Caki2 (cell line): ENCODE results near the gene LRRC1. TPM values are rescaled to one million over a fixed set of nuclear protein-coding genes. Genes with fewer than 3 reads are reported as not detected.

Experiments used
- DNase-seq: peaks from one replicate; pipeline ENCODE4 v3.0.0-alpha.2; 2015; ENCODE audit warnings: low read depth
- in situ Hi-C: cut with HindIII; loops from 2 replicates; pipeline ENCODE4 v1.10.0; 2016; ENCODE audit warnings: low sequenced_read_pairs, low pct_unique_long_range_greater_than_20kb, mixed read lengths
- total RNA-seq: library from RNA; depleted of rRNA; stranded (reverse); fragments of >200 nt; shearing (Covaris generic); gene quantifications from 2 replicates; pipeline ENCODE4 v1.2.3, GENCODE V29; 2014; ENCODE audit warnings: low replicate concordance

LRRC1 gene
- total RNA-seq, 1 experiment from 2014 or later = 10.3 TPM

GRCh38 chr6:53925891-53926290, 131.1 kb downstream of the LRRC1 start:
- DNase-seq = no peak
- in situ Hi-C loops = no loop called here

DNA sequence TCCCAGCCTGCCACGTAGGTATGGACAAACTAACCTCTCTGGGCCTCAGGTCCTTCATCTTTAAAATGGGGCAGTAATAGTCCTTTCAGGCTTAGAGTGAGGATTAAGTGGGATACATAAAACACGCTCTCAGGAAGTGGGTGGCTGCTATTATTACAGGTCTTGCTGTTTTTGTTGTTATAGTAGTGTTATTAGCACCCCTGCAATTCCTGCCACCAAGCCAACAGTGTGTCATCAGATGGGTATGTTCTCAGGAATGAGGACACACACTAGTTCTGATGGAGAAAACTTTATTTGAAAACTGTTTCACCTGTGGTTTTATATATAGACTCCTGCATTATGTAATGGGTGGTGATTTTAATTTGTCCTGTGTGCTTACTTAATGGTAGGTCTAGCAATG, 131.7 kb downstream of the LRRC1 start:
- in situ Hi-C loops = no loop called here
- peak; percentile 31 for DNase-seq

DNA sequence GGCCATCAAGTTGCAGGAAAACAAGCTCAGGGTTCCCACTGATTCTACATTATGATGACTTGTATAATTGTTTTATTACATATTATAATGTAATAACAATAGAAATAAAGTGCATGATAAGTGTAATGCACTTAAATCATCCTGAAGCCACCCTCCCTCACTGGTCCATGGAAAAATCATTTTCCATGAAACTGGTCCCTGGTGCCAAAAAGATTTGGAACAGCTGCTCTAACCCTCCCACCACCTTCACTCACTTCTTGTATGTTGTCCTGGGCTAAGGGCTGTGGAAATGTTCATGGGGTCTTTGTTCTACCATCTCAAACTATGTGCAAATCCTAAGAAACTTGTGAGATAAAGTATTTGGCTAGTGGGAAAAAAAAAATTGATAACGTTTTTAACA, 133.8 kb downstream of the LRRC1 start:
- no peak for DNase-seq
- in situ Hi-C loops = no loop called here

DNA sequence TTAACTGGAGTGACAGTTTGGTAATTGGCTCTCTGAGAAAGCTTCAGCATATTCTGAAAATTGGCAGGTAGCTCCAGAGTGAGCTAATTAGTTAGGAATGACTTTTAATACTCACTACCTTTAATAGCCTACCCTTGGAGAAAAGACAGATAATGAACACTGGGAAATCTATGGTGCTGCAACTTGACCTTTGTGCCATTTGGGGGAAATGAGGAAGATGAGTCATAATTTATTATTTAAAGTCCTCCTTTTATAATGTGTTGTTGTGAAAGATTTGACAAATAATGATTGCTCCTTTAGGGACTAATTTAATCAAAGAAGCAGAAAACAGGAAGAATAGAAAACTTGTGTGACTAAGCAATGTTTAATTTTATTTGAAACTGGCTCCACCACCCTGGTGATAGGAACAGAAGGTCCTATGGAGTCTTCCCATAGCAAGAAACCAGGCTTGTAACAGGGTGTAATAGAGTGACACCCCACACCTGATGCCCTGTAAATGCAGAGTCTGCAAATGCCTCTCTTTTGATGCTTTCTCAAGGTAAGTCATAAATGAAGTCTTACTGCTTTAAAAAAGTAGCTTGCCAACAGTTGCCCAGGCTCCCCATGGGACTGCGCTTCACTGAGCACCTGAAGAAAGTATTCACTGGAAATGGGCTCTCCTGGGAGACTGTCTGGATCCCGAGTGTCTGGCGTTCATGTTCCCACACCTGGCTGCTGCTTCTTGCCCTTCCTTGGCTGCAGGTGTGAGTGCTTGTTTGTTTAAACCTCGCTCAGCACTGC, 134.4 kb downstream of the LRRC1 start:
- peak; percentile 20 for DNase-seq
- in situ Hi-C loops = no loop called here

- in situ Hi-C loops = no loop called here
- no peak for DNase-seq
These were observed 135.0 kb downstream of the LRRC1 start for GRCh38 chr6:53929821-53930120.

DNA sequence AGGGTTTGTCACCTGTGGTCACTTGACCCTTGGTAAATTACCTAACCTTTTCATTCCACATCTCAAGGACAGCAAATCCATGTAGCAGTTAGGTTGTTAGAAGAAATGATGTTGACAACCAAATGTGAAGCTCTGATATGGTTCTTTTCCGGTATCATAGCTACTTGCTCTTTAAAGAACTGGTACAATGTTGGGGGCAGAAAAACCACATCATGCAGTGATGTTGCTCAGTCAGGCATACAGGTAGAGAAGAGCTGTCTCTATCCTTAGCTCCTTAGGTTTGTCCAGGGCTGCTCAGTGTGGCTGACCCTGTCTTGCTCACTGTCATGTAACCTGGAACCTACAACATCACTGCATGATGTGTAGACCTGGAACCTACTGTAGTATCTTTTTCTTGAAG, 135.5 kb downstream of the LRRC1 start:
- in situ Hi-C loops = no loop called here
- DNase-seq = no peak

GRCh38 chr6:53931086-53931485, 136.3 kb downstream of the LRRC1 start:
- no peak for DNase-seq
- in situ Hi-C loops = no loop called here

GRCh38 chr6:53932516-53932915, 137.7 kb downstream of the LRRC1 start:
- in situ Hi-C loops = no loop called here
- DNase-seq = no peak

- in situ Hi-C loops = no loop called here
- no peak for DNase-seq
These were observed 139.2 kb downstream of the LRRC1 start for GRCh38 chr6:53934023-53934422.

GRCh38 chr6:53937461-53937860, 142.7 kb downstream of the LRRC1 start:
- no peak for DNase-seq
- in situ Hi-C loops = no loop called here

GRCh38 chr6:53938810-53939209, 144.0 kb downstream of the LRRC1 start:
- in situ Hi-C loops = no loop called here
- DNase-seq = no peak

DNA sequence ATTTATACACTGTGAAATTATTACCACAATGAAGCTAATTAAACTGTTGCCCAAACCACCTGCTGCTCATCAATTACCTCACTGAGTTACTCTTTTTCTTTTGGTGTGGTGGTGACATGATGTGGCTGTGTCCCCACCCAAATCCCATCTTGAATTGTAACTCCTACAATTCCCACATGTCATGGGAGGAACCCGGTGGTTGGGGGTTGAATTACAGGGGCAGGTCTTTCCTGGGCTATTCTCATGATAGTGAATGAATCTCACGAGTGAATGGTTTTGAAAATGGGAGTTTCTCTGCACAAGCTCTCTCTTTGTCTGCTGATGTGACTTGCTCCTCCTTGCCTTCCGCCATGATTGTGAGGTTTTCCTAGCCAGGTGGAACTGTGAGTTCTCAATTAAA, 145.0 kb downstream of the LRRC1 start:
- DNase-seq = no peak
- in situ Hi-C loops = no loop called here

- in situ Hi-C loops = no loop called here
- no peak for DNase-seq
These were observed 148.6 kb downstream of the LRRC1 start for GRCh38 chr6:53943395-53943794.

- in situ Hi-C loops = no loop called here
- no peak for DNase-seq
These were observed 149.3 kb downstream of the LRRC1 start for GRCh38 chr6:53944091-53944490.

- no peak for DNase-seq
- in situ Hi-C loops = no loop called here
These were observed 149.7 kb downstream of the LRRC1 start for GRCh38 chr6:53944543-53944942.

DNA sequence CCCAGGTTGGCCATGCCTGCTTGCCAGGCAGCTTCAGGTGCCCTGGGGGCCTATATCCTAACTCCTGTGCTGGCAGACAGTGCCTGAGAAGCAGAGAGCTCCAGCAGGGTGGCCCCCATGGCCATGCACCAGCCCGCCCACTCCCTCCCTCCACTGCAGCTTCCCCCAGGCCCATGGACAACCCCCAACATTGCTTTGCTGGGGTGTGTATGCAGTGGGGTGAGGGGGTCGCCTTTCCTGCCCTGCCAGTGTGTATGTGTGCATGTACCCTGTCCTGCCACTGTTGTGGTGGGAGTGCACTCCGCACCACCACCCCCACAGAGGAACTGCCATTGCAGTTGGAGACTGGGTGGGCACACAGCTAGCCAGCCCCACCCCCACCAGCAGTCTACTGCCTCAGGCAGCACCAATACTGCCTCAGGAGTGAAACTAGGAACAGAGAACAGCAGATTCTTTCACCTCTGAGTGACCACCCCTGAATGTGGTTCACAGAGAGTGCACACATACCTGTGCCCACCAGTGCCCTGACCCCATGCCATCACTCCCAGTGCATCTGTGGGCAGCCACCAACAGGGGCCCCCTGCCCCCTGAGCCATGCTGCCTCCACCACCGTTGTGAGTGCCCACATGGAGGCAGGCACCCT, 151.1 kb downstream of the LRRC1 start:
- no peak for DNase-seq
- in situ Hi-C loops = no loop called here

GRCh38 chr6:53947780-53948179, 153.0 kb downstream of the LRRC1 start:
- DNase-seq = no peak
- in situ Hi-C loops = no loop called here

DNA sequence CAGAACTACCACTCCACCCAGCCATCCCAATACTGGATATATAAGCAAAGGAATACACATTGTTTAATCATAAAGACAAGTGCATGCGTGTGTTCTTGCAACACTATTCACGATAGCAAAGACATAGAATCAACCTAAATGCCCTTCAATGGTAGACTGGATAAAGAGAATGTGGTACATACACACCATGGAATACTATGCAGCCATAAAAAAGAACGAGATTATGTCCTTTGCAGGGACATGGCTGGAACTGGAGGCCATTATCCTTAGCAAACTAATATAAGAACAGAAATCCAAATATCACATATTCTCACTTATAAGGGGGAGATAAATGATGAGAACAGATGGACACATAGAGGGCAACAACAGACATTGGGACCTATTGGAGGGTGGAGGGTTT, 156.6 kb downstream of the LRRC1 start:
- in situ Hi-C loops = no loop called here
- no peak for DNase-seq

DNA sequence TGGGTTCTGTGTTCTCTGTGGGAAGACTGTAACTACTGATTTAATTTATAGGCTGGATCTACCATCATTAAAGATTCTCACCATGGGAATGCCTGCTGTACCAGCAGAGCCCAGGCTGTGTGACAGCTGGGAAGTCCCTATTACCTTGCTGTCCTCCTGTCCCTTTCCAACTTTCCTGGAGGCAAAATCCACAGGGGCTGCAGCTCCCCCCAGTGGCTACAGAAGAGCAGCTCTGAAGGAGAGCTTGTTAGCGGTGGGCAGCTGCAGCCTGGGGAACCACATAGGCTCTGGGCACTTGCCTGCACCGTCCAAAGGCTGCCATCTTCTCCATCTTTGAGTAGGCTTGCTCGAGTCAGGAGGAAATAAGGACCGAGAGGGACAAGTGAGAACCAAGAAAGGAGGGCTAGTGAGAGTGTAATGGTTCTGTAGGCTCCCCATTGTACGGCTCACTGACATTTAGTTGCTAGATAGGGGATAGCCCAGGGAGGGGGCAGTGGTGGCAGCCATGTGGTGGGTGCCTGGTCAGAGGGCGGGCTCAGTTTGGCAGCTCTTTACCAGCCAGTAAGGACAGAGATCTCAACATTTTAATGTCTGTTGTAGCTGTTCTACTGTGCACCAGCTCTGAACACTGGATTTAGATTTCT, 161.4 kb downstream of the LRRC1 start:
- in situ Hi-C loops = no loop called here
- DNase-seq = peak; percentile 75

DNA sequence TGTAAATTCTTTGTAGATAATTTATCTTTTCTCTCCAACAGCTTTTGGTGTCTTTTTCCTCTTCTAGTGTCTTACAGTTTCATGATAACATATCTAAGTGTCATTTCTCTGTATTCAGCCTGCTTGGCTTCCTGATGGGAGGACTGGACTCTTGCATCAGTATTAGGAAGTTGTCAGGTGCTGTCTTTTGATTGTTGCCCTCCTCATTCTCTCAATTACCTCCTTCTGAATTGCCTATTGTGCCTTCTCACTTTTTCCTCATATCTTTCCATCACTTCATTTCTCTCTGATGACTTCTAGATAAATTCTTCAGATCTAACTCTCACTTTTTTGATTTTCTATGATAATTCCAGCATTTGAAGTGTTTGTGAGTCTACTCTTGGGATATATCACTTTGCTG, 162.0 kb downstream of the LRRC1 start:
- DNase-seq = no peak
- in situ Hi-C loops = no loop called here
